Stimulated activated naive CD8-positive, alpha-beta T cell treated with anti-CD3 and anti-CD28 coated beads, Interleukin-15, amount 100 ng/mL, for 72 hours (primary cell): Measurements from ENCODE around the gene DOCK8.
A peak's percentile ranks its signal among the peaks of the same experiment; 100 is the strongest.
"Not testable (repeated sequence)": the region's sequence is repeated elsewhere in the genome, so short reads cannot be mapped to it uniquely, and the experiment has no call there.

Source experiments
- ATAC-seq: fragments of 150-1000 bp; cut with Tn5 transposase; 2 replicates; pipeline ENCODE4 v1.10.0; 2021; ENCODE audit warnings: mild to moderate bottlenecking, moderate library complexity
- DNase-seq, 2 donors: peaks; one replicate each; pipeline ENCODE4 v3.0.0; 2021 to 2022
- H3K27ac Mint-ChIP-seq, 2 donors: one replicate each; pipeline ENCODE4 v1.8.0; 2022; ENCODE audit warnings: mild to moderate bottlenecking in 2 of 2, mixed read lengths in 2 of 2, moderate library complexity in 2 of 2
- H3K27me3 Mint-ChIP-seq: one replicate; pipeline ENCODE4 v1.8.0; 2022; ENCODE audit warnings: mixed read lengths
- H3K4me1 Mint-ChIP-seq: one replicate; pipeline ENCODE4 v1.8.0; 2022; ENCODE audit warnings: mild to moderate bottlenecking, mixed read lengths
- H3K4me3 Mint-ChIP-seq, 2 donors: one replicate each; pipeline ENCODE4 v1.8.0; 2022; ENCODE audit warnings: mild to moderate bottlenecking in 2 of 2, mixed read lengths in 2 of 2, moderate library complexity in 1 of 2
- H3K9me3 Mint-ChIP-seq, 2 donors: one replicate each; pipeline ENCODE4 v1.8.0; 2022; ENCODE audit warnings: mixed read lengths in 2 of 2

The DOCK8 gene

DNA sequence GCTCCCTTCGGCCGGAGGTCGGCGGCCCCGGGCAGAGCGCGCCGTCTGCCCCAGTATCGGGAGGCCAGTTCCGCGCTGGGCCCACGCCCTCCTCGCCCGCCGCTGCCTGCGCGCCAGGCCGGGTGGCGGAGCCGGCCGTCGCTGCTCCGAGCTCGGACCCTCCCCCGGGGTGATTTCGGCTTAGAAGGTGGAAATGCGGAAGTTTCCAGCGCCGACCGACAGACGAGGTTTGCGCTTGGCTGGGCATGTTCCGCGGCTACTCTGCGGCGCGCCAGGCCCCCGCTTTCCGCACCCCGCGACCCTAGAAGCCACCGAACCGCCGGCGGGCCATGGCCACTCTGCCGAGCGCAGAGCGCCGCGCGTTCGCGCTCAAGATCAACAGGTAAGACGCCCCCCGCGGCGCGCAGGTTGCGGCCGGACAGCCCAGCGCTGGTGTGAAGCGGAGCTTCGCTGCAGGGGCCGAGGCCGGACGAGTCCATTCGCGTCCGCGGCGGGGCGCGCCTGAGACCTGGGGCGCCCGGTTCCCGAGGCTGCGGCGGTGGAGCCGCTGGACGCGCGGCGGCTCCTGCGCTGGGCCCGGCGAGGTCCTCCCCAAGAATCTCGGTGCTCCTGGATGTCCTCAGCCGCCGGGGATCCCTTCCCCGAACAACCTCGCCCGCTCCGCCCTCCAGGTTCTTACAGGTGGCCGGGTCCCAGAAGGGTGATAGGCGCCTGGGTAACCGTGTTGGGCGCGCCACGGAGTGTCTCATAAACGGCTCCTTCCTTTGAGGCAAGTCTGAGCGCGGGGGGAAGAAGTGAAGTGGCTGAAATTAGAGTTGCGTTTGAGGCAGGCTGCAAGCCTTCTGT is at the start of gene DOCK8:
TSS of gene DOCK8 (plus strand) at position 218 of the 846 bp plus-strand sequence. CDS start at position 330, 112 bp downstream.
- peaks cover 10% of the 10 kb centered on the region for H3K4me1 Mint-ChIP-seq
- peak within 1 kb of the TSS; percentile 85 to 86 for H3K4me3 Mint-ChIP-seq
- DNase-seq (peak; percentile 69 to 72), ATAC-seq (peak; percentile 91)
- peak within 1 kb of the TSS in 1 of 2 donors; percentile 87 for H3K27ac Mint-ChIP-seq
- H3K27me3 Mint-ChIP-seq = peaks cover 17% of the 10 kb centered on the region
- H3K9me3 Mint-ChIP-seq = no peaks in the 10 kb centered on the region

DNA sequence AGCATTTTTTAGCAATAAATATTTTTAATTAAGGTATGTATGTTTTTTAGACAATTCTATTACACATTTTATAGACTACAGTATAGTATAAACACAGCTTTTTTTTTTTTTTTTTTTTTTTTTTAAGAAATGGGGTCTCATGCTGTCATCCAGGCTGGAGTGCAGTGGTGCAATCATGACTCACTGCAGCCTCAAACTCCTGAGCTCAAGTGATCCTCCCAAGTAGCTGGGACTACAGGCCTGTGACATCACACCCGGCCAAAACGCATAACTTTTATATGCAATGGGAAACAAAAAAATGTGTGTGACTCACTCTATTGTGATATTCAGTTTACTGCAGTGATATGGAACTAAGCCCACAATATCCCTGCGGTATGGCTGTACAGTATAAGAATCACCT is 44.9 kb upstream of the DOCK8 start:
- ATAC-seq, H3K27me3 Mint-ChIP-seq, H3K4me3 Mint-ChIP-seq, DNase-seq, H3K4me1 Mint-ChIP-seq, H3K27ac Mint-ChIP-seq, H3K9me3 Mint-ChIP-seq: not testable (repeated sequence)

GRCh38 chr9:178140-178825 is 36.4 kb upstream of the DOCK8 start:
- H3K4me3 Mint-ChIP-seq = peak overlapping the region; percentile 82 to 92
- DNase-seq, ATAC-seq, H3K4me1 Mint-ChIP-seq, H3K27me3 Mint-ChIP-seq, H3K9me3 Mint-ChIP-seq: not testable (repeated sequence)
- peak overlapping the region; percentile 80 to 98 for H3K27ac Mint-ChIP-seq

DNA sequence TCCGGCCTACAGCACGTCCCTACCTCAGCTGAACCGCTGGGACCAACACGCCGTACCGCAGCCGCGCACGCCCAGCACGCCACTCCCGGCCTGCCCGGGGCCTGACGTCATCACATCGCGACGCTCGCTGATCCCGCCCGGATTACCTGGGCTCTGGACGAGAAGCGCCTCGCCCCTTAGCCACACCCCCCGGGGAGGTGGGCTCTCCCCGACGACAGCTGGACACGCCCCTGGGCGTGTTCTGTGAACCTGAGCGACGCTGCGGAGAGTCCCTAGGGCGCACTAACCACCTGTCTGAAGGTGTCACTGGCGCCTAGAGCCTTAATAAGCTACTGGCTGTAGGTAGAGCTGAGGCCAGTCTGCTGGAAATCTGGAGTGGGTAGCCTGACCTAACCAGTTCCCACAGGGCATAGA is 35.7 kb upstream of the DOCK8 start, which contains the start of gene ZNG1A:
TSS of gene ZNG1A (minus strand) at position 87 of the 414 bp plus-strand sequence. CDS start 87 bp downstream, outside the sequence.
- H3K4me1 Mint-ChIP-seq, H3K9me3 Mint-ChIP-seq, H3K27me3 Mint-ChIP-seq, ATAC-seq: not testable (repeated sequence)
- peak within 1 kb of the TSS; percentile 80 to 98 for H3K27ac Mint-ChIP-seq
- H3K4me3 Mint-ChIP-seq = peak within 1 kb of the TSS; percentile 82 to 92
- peak in 1 of 2 donors; percentile 74 for DNase-seq

GRCh38 chr9:199601-200000 is 15.1 kb upstream of the DOCK8 start:
- not testable (repeated sequence) for DNase-seq, ATAC-seq, H3K27ac Mint-ChIP-seq, H3K9me3 Mint-ChIP-seq, H3K4me3 Mint-ChIP-seq, H3K4me1 Mint-ChIP-seq, H3K27me3 Mint-ChIP-seq

- ATAC-seq (no peak), DNase-seq (no peak)
- Mint-ChIP-seq H3K9me3 (no peaks in the 10 kb centered on the region), H3K4me3 (no peak overlapping the region), H3K27ac (no peak overlapping the region), H3K4me1 (no peaks in the 10 kb centered on the region), H3K27me3 (peaks cover 7% of the 10 kb centered on the region)
Observed at GRCh38 chr9:206481-206880, 8.2 kb upstream of the DOCK8 start.

- H3K27ac Mint-ChIP-seq = no peak overlapping the region
- H3K4me3 Mint-ChIP-seq = no peak overlapping the region
- H3K4me1 Mint-ChIP-seq = no peaks in the 10 kb centered on the region
- no peak for ATAC-seq
- H3K27me3 Mint-ChIP-seq = no peaks in the 10 kb centered on the region
- no peak for DNase-seq
- H3K9me3 Mint-ChIP-seq = no peaks in the 10 kb centered on the region
Observed at GRCh38 chr9:209143-209758, 5.4 kb upstream of the DOCK8 start.

DNA sequence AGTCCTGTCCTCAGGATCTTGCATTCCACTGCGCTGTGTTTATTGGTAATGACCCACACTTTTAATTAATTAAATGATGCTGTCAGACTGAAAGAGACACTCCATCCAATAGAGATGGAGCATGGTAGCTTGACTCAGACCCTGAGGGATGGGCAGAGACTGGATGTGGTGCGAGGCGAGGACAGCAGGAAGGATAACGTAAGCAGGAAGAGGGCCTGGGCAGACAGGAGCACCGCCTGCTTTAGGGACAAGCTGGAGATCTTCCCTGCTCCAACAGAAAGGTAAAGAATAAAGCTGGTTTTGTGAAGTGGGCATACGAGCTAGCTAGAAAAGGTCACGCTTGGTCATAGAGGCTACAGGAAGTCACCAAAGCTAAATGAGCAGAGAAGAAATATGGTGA is 3.6 kb upstream of the DOCK8 start:
- ATAC-seq (no peak), DNase-seq (no peak)
- Mint-ChIP-seq H3K27me3 (peaks cover under 1% of the 10 kb centered on the region), H3K9me3 (no peaks in the 10 kb centered on the region), H3K27ac (no peak overlapping the region), H3K4me1 (no peaks in the 10 kb centered on the region), H3K4me3 (no peak overlapping the region)

- DNase-seq = no peak
- no peak overlapping the region for H3K27ac Mint-ChIP-seq
- peaks cover 5% of the 10 kb centered on the region for H3K27me3 Mint-ChIP-seq
- H3K9me3 Mint-ChIP-seq = no peaks in the 10 kb centered on the region
- no peak overlapping the region for H3K4me3 Mint-ChIP-seq
- H3K4me1 Mint-ChIP-seq = peaks cover 4% of the 10 kb centered on the region
- no peak for ATAC-seq
Observed at GRCh38 chr9:211557-211956, 3.1 kb upstream of the DOCK8 start.

DNA sequence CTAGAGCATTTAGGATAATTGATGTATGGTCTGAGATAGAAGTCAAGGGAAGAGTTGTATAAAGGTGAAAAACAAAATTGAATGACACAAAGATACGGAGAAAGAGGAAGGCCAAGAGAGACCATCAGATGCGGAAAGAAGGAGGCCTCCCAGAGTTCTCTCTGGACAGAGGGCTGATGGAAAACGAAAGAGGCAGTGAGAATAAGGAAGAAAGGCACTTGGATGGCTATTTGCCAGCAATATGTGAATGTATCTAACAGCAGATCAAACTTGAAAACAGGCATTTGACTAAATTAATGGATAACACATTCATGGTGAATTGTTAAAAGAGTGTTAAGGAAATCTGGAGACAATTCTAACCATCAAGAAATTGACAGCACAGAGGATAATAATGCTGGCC is 2.4 kb upstream of the DOCK8 start:
- Mint-ChIP-seq H3K4me1 (peaks cover 10% of the 10 kb centered on the region), H3K4me3 (no peak overlapping the region), H3K9me3 (no peaks in the 10 kb centered on the region), H3K27ac (no peak overlapping the region), H3K27me3 (peaks cover 13% of the 10 kb centered on the region)
- DNase-seq (no peak), ATAC-seq (no peak)

- not testable (repeated sequence) for DNase-seq, H3K27ac Mint-ChIP-seq, H3K9me3 Mint-ChIP-seq, ATAC-seq
- Mint-ChIP-seq H3K27me3 (peaks cover 17% of the 10 kb centered on the region), H3K4me1 (peaks cover 10% of the 10 kb centered on the region), H3K4me3 (peak overlapping the region; percentile 85 to 86)
Observed at GRCh38 chr9:213901-214300, 764 bp upstream of the DOCK8 start.

DNA sequence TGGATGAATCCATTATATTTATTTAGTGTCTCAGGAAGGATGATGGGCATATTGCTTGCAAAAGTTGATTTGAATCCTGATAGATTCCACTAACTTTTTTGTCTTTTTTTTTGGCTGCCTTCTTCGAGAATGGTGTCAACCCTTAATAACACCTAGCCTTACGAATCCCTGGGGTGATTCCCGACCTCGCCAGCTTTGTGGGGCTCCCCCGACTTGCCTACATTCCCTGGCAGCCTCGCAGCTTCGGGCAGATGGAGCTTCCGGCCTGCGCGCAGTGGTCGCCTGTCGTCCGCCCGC is 366 bp upstream of the DOCK8 start:
- Mint-ChIP-seq H3K27me3 (peaks cover 17% of the 10 kb centered on the region), H3K4me3 (peak overlapping the region; percentile 85 to 86), H3K27ac (no peak overlapping the region), H3K9me3 (no peaks in the 10 kb centered on the region), H3K4me1 (peaks cover 10% of the 10 kb centered on the region)
- ATAC-seq (no peak), DNase-seq (no peak)

GRCh38 chr9:215631-216155 is 1.0 kb downstream of the DOCK8 start:
- Mint-ChIP-seq H3K4me3 (peak overlapping the region; percentile 85 to 86), H3K9me3 (no peaks in the 10 kb centered on the region), H3K27ac (no peak overlapping the region), H3K27me3 (peaks cover 17% of the 10 kb centered on the region), H3K4me1 (peaks cover 10% of the 10 kb centered on the region)
- ATAC-seq (no peak), DNase-seq (no peak)

GRCh38 chr9:216866-217265 is 2.2 kb downstream of the DOCK8 start:
- H3K4me3 Mint-ChIP-seq = no peak overlapping the region
- peaks cover 11% of the 10 kb centered on the region for H3K4me1 Mint-ChIP-seq
- DNase-seq (no peak), ATAC-seq (no peak)
- peaks cover 17% of the 10 kb centered on the region for H3K27me3 Mint-ChIP-seq
- H3K27ac Mint-ChIP-seq = peak overlapping the region in 1 of 2 donors; percentile 34
- no peaks in the 10 kb centered on the region for H3K9me3 Mint-ChIP-seq

DNA sequence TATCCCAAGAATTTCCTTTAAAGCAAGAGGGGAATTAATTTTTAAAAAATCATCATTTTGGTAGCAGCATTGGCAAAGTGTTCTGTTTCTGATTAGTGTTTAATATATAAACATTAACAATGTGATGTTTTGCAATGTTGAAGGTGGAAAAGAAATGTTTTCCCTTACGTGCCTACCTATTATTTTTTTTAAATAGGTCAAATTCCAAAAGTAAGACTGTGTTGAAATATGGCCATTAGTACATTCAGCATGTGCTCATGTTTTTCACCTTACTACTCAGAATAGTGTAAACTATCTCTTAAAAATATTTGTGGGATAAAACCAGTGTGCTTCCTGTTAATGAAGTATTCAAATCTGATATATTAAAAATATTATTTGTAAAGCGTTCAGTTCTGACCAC is 3.3 kb downstream of the DOCK8 start:
- no peak for ATAC-seq
- Mint-ChIP-seq H3K4me3 (no peak overlapping the region), H3K4me1 (peaks cover 22% of the 10 kb centered on the region)

DNA sequence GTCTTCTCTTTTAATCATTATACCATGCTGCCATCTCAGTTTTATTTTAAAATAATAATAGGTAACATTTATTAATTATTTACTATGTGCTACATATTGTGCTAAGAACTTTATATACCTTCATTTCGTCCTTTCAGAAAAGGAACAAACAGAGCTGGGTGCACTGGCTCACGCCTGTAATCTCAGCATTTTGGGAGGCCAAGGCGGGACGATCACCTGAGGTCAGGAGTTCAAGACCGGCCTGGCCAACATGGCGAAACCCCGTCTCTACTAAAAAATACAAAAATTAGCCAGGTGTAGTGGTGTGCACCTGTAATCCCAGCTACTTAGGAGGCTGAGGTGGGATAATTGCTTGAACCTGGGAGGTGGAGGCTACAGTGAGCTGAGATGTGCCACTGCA is 4.4 kb downstream of the DOCK8 start:
- ATAC-seq, H3K27ac Mint-ChIP-seq, H3K4me3 Mint-ChIP-seq, DNase-seq, H3K9me3 Mint-ChIP-seq: not testable (repeated sequence)
- H3K4me1 Mint-ChIP-seq = peaks cover 23% of the 10 kb centered on the region
- H3K27me3 Mint-ChIP-seq = peaks cover 17% of the 10 kb centered on the region

More for the DNA sequence above, 3.3 kb downstream of the DOCK8 start:
- Mint-ChIP-seq H3K9me3 (no peaks in the 10 kb centered on the region), H3K27me3 (peaks cover 17% of the 10 kb centered on the region), H3K27ac (no peak overlapping the region)
- no peak for DNase-seq
